Measurements from ENCODE around the gene DKK3.

DKK3 gene

GRCh38 chr11:12020546-12020945 is 12.1 kb upstream of the DKK3 start:
- no peak overlapping the region for H3K4me3 ChIP-seq (ENCODE audit: low read depth, low read length)
- no peak for DNase-seq (ENCODE audit: low read depth)
- TF ChIP-seq CTCF (IDR thresholded peaks at IDR 0.05; ENCODE audit: low read depth, low read length, missing control alignments), result no peak
- in situ Hi-C loops (cut with HindIII; ENCODE audit: low sequenced_read_pairs), result no loop called here

- in situ Hi-C loops (cut with HindIII; ENCODE audit: low sequenced_read_pairs), result no loop called here
- H3K4me3 ChIP-seq (ENCODE audit: low read depth, low read length), result no peak overlapping the region
- no peak for DNase-seq (ENCODE audit: low read depth)
- no peak for TF ChIP-seq CTCF (IDR thresholded peaks at IDR 0.05; ENCODE audit: low read depth, low read length, missing control alignments)
These were observed 11.5 kb upstream of the DKK3 start for GRCh38 chr11:12019866-12020416.

- no peak overlapping the region for H3K4me3 ChIP-seq (ENCODE audit: low read depth, low read length)
- peak; percentile 96 for DNase-seq (ENCODE audit: low read depth)
- no peak for TF ChIP-seq CTCF (IDR thresholded peaks at IDR 0.05; ENCODE audit: low read depth, low read length, missing control alignments)
- in situ Hi-C loops (cut with HindIII; ENCODE audit: low sequenced_read_pairs), result no loop called here
These were observed 10.9 kb upstream of the DKK3 start for GRCh38 chr11:12019337-12019736.

- in situ Hi-C loops (cut with HindIII; ENCODE audit: low sequenced_read_pairs), result no loop called here
- DNase-seq (ENCODE audit: low read depth), result no peak
- no peak for TF ChIP-seq CTCF (IDR thresholded peaks at IDR 0.05; ENCODE audit: low read depth, low read length, missing control alignments)
- H3K4me3 ChIP-seq (ENCODE audit: low read depth, low read length), result no peak overlapping the region
These were observed 9.5 kb upstream of the DKK3 start for GRCh38 chr11:12017865-12018453.

- peak; percentile 95 for DNase-seq (ENCODE audit: low read depth)
- no peak overlapping the region for H3K4me3 ChIP-seq (ENCODE audit: low read depth, low read length)
- no peak for TF ChIP-seq CTCF (IDR thresholded peaks at IDR 0.05; ENCODE audit: low read depth, low read length, missing control alignments)
- in situ Hi-C loops (cut with HindIII; ENCODE audit: low sequenced_read_pairs), result no loop called here
These were observed 8.8 kb upstream of the DKK3 start for GRCh38 chr11:12017243-12017678.

GRCh38 chr11:12016246-12016645 is 7.8 kb upstream of the DKK3 start:
- H3K4me3 ChIP-seq (ENCODE audit: low read depth, low read length), result no peak overlapping the region
- no peak for TF ChIP-seq CTCF (IDR thresholded peaks at IDR 0.05; ENCODE audit: low read depth, low read length, missing control alignments)
- no peak for DNase-seq (ENCODE audit: low read depth)
- in situ Hi-C loops (cut with HindIII; ENCODE audit: low sequenced_read_pairs), result no loop called here

Measured in astrocyte of the cerebellum (primary cell).